Activated CD4-positive, alpha-beta memory T cell treated with anti-CD3 and anti-CD28 coated beads for 36 hours (primary cell): ENCODE measurements around the gene DDX54. TPM values are rescaled to one million over a fixed set of nuclear protein-coding genes. Genes with fewer than 3 reads are reported as not detected.
A peak's percentile ranks its signal among the peaks of the same experiment; 100 is the strongest.

Source experiments
- CTCF ChIA-PET: fragments of 350-600 bp; sonication (Branson Sonifier 250); formaldehyde crosslinking; loops from one replicate; lab custom pipeline; 2021; ENCODE audit warnings: antibody characterized with exemption, inconsistent platforms; lab: Charles Lee
- POLR2A ChIA-PET: fragments of 350-600 bp; sonication (Branson Sonifier 250); formaldehyde crosslinking; loops from one replicate; lab custom pipeline; 2021; ENCODE audit warnings: antibody characterized with exemption; lab: Charles Lee
- DNase-seq: peaks from one replicate; pipeline ENCODE4 v3.0.0-alpha.2; 2020
- H3K27ac Mint-ChIP-seq: one replicate; pipeline ENCODE4 v1.8.0; 2021; ENCODE audit warnings: mixed read lengths
- H3K27me3 Mint-ChIP-seq: one replicate; pipeline ENCODE4 v1.8.0; 2021; ENCODE audit warnings: mixed read lengths
- H3K36me3 Mint-ChIP-seq: one replicate; pipeline ENCODE4 v1.8.0; 2021; ENCODE audit warnings: mixed read lengths
- H3K4me1 Mint-ChIP-seq: one replicate; pipeline ENCODE4 v1.8.0; 2021; ENCODE audit warnings: low read depth, mixed read lengths
- H3K4me3 Mint-ChIP-seq: one replicate; pipeline ENCODE4 v1.8.0; 2021; ENCODE audit warnings: mild to moderate bottlenecking, mixed read lengths
- H3K9me3 Mint-ChIP-seq: one replicate; pipeline ENCODE4 v1.8.0; 2021; ENCODE audit warnings: mixed read lengths
- intact Hi-C: fragments of 100-400 bp; cut with micrococcal nuclease; formaldehyde crosslinking; loops from one replicate; pipeline ENCODE4 v1.15.1; 2023
- total RNA-seq, 2 experiments: library from RNA; stranded (reverse); gene quantifications; one replicate each; pipeline ENCODE4 v1.2.3, GENCODE V29; 2021

Gene DDX54
- total RNA-seq, 2 experiments from 2014 or later = 107 to 109 TPM

GRCh38 chr12:113184900-113185179, 438 bp downstream of the DDX54 start:
- CTCF ChIA-PET = interaction anchor here (0.8 to 3.0 kb wide), 3 partner anchors 11 to 192 kb away, joined by 5 to 18 read pairs (median 7); partner anchors contain the start of gene SLC8B1
- Mint-ChIP-seq H3K27me3 (no peaks in the 10 kb centered on the region), H3K4me3 (peak overlapping the region; percentile 94), H3K36me3 (peaks cover 21% of the 10 kb centered on the region), H3K9me3 (no peaks in the 10 kb centered on the region), H3K27ac (peak overlapping the region; percentile 93), H3K4me1 (peaks cover 24% of the 10 kb centered on the region)
- intact Hi-C loops = loop anchor here (1.0 to 10.0 kb wide), 5 partner anchors 23 to 174 kb away; partner anchors contain the start of genes PLBD2, SLC8B1 and TPCN1
- POLR2A ChIA-PET = interaction anchor here (0.7 to 2.6 kb wide), 9 partner anchors 12 to 245 kb away, joined by 3 to 14 read pairs (median 4); partner anchors contain the start of genes OAS2 and TPCN1
- DNase-seq = peak; percentile 93

DNA sequence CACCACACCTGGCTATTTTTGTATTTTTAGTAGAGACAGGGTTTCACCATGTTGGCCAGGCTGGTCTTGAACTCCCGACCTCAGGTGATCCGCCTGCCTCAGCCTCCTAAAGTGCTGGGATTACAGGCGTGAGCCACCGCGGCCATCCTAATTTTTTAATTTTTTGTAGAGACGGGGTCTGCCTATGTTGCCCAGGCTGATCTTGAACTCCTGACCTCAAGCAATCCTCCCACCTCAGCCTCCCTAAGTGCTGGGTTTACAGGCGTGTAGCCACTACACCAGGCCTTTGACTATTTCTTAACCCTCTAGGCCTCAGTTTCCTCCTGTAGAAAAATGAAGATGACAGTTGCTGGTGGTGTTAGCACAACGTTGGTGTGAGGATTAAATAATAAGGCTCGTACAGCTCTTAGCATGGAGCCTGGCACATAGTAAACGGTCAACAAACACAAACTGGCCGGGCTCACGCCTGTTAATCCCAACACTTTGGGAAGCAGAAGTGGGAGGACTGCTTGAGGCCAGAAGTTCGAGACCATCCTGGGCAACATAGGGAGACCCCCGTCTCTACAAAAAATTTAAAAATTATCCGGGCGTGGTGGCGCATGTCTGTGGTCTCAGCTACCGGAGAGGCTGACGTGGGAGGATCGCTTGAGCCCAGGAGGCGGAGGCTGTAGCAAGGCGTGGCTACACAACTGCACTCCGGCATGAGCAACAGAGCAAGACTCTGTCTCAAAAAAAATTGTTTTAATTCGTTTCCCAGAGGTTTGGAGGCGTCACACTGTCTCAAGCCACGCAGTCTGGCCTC, 979 bp downstream of the DDX54 start:
- no peaks in the 10 kb centered on the region for H3K27me3 Mint-ChIP-seq
- intact Hi-C loops = loop anchor here (1.0 to 10.0 kb wide), 4 partner anchors 37 to 175 kb away; partner anchors contain the start of genes PLBD2, SLC8B1 and TPCN1
- H3K36me3 Mint-ChIP-seq = peaks cover 23% of the 10 kb centered on the region
- POLR2A ChIA-PET = interaction anchor here (1.0 to 2.6 kb wide), 6 partner anchors 24 to 192 kb away, joined by 3 to 14 read pairs (median 4); partner anchors contain the start of genes SLC8B1 and TPCN1
- H3K27ac Mint-ChIP-seq = peak overlapping the region; percentile 93
- H3K4me1 Mint-ChIP-seq = peaks cover 24% of the 10 kb centered on the region
- DNase-seq = no peak
- H3K4me3 Mint-ChIP-seq = peak overlapping the region; percentile 94
- CTCF ChIA-PET = interaction anchor here (0.7 to 3.0 kb wide), 5 partner anchors 11 to 191 kb away, joined by 3 to 18 read pairs (median 5); partner anchors contain the start of gene SLC8B1
- no peaks in the 10 kb centered on the region for H3K9me3 Mint-ChIP-seq

GRCh38 chr12:113183030-113183589, 2.2 kb downstream of the DDX54 start:
- CTCF ChIA-PET = interaction anchor here (1.3 kb wide), 1 partner anchor 30 kb away, joined by 3 read pairs; no protein-coding TSS in a partner anchor
- POLR2A ChIA-PET = interaction anchor here (0.6 to 1.5 kb wide), 2 partner anchors 48 to 124 kb away, joined by 3 read pairs; no protein-coding TSS in a partner anchor

GRCh38 chr12:113181975-113182374, 3.3 kb downstream of the DDX54 start:
- intact Hi-C loops = loop anchor here (10.0 kb wide), 1 partner anchor 153 kb away; the partner anchor contains the start of gene SLC8B1
- Mint-ChIP-seq H3K27ac (no peak overlapping the region), H3K36me3 (peaks cover 40% of the 10 kb centered on the region), H3K4me1 (peaks cover 19% of the 10 kb centered on the region), H3K27me3 (no peaks in the 10 kb centered on the region), H3K4me3 (no peak overlapping the region), H3K9me3 (peaks cover 3% of the 10 kb centered on the region)
- CTCF ChIA-PET = no interaction called here
- no peak for DNase-seq
- POLR2A ChIA-PET = interaction anchor here (0.6 to 1.0 kb wide), 2 partner anchors 42 to 96 kb away, joined by 4 to 8 read pairs; no protein-coding TSS in a partner anchor

More at GRCh38 chr12:113183030-113183589, 2.2 kb downstream of the DDX54 start:
- intact Hi-C loops = loop anchor here (10.0 kb wide), 1 partner anchor 152 kb away; the partner anchor contains the start of gene SLC8B1
- DNase-seq = no peak
- peaks cover 30% of the 10 kb centered on the region for H3K36me3 Mint-ChIP-seq
- H3K27me3 Mint-ChIP-seq = no peaks in the 10 kb centered on the region
- peak overlapping the region; percentile 38 for H3K27ac Mint-ChIP-seq
- no peaks in the 10 kb centered on the region for H3K9me3 Mint-ChIP-seq
- peak overlapping the region; percentile 94 for H3K4me3 Mint-ChIP-seq
- peaks cover 24% of the 10 kb centered on the region for H3K4me1 Mint-ChIP-seq

- Mint-ChIP-seq H3K4me1 (peaks cover 9% of the 10 kb centered on the region), H3K27ac (no peak overlapping the region), H3K36me3 (peaks cover 46% of the 10 kb centered on the region), H3K4me3 (no peak overlapping the region), H3K27me3 (no peaks in the 10 kb centered on the region), H3K9me3 (peaks cover 3% of the 10 kb centered on the region)
- intact Hi-C loops = loop anchor here (10.0 kb wide), 1 partner anchor 154 kb away; the partner anchor contains the start of gene SLC8B1
- no peak for DNase-seq
- ChIA-PET POLR2A (interaction anchor here (0.6 kb wide), 1 partner anchor 107 kb away, joined by 5 read pairs; no protein-coding TSS in a partner anchor), CTCF (interaction anchor here (1.0 kb wide), 1 partner anchor 132 kb away, joined by 3 read pairs; no protein-coding TSS in a partner anchor)
These were observed 4.9 kb downstream of the DDX54 start for GRCh38 chr12:113180333-113180732.

- H3K4me3 Mint-ChIP-seq = no peak overlapping the region
- no peak overlapping the region for H3K27ac Mint-ChIP-seq
- peaks cover 3% of the 10 kb centered on the region for H3K9me3 Mint-ChIP-seq
- intact Hi-C loops = no loop called here
- H3K27me3 Mint-ChIP-seq = no peaks in the 10 kb centered on the region
- peaks cover 52% of the 10 kb centered on the region for H3K36me3 Mint-ChIP-seq
- CTCF ChIA-PET = no interaction called here
- H3K4me1 Mint-ChIP-seq = peaks cover 11% of the 10 kb centered on the region
- DNase-seq = no peak
- POLR2A ChIA-PET = no interaction called here
These were observed 6.3 kb downstream of the DDX54 start for GRCh38 chr12:113179023-113179422.

DNA sequence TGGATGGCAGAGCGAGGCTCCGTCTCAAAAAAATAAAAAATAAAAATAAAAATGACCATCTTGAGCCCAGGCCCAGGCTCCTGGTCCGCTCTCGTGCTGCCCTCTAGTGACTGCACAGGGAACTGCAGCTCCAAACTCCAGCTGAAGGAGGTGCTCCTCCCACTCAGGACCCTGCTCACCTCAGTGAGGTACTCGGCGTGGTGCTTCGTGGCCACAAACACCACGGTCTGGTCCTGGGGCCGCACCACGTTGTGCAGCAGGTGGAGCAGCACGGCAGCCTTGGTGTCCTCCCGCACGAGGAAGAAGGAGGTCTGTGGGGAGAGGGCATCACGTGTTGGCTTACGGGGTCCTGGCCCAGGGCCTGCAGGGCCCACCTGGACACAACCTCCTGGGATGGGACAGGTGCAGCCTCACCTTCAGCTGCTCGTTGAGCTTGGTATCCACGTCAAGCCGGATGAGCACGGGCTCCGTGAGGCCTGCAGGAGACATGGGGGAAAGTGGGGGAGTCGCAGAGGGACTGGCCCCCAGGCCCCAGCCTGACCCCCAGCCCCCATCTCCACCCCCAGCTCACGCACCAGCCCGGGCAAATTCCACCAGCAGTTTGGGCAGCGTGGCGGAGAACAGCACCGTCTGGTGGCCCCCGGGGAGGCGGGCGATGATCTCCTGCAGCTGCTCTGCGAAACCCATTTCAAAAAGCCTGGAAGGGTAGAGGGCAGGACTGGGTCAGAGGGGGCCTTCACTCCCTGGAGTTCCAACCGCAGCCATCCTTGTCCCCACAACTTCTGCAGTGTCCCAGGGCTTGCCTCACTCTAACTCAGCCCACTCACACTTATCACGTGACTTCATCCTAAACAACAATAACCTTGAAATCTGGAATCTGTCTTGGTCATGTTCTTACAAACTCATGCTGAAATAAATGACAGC, 10.6 kb downstream of the DDX54 start:
- peak; percentile 84 for DNase-seq
- Mint-ChIP-seq H3K27ac (no peak overlapping the region), H3K4me1 (peaks cover 2% of the 10 kb centered on the region), H3K4me3 (no peak overlapping the region), H3K9me3 (peaks cover 3% of the 10 kb centered on the region), H3K36me3 (peaks cover 73% of the 10 kb centered on the region), H3K27me3 (no peaks in the 10 kb centered on the region)
- ChIA-PET POLR2A (interaction anchor here (1.5 kb wide), 1 partner anchor 21 kb away, joined by 6 read pairs; no protein-coding TSS in a partner anchor), CTCF (interaction anchor here (0.6 to 6.3 kb wide), 38 partner anchors 9 to 1762 kb away, joined by 3 to 60 read pairs (median 4); partner anchors contain the start of genes DDX54, OAS2 and RITA1)
- intact Hi-C loops = loop anchor here (1.0 kb wide), 1 partner anchor 125 kb away; no protein-coding TSS in a partner anchor

DNA sequence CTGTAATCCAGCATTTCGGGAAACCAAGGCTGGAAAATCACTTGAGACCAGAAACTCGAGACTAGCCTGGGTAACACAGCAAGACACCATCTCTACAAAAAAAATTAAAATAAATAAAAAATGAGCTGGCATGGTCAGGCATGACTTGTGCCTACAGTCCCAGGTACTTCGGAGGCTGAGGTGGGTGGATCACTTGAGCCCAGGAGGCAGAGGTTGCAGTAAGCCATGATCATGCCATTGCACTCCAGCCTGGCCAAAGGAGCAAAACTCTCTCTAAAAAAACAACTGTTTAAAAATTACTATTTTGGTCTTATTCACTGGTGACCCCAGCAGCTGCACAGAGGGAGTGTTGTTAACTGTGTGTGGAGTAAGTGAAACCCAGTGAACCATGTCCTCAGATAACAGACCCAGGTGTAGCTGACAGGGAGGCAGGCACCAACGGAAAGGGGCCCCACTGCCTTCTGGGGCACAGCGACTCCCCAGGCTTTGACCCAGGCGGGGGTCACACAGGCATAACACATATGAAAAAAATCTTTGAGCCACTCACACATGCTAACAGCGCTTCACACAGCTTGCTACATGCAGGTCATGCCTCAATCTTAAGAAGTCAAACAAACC, 12.1 kb downstream of the DDX54 start:
- intact Hi-C loops = no loop called here
- Mint-ChIP-seq H3K27ac (no peak overlapping the region), H3K4me3 (no peak overlapping the region), H3K27me3 (no peaks in the 10 kb centered on the region), H3K36me3 (peaks cover 64% of the 10 kb centered on the region), H3K9me3 (peaks cover 3% of the 10 kb centered on the region), H3K4me1 (peaks cover 2% of the 10 kb centered on the region)
- DNase-seq = no peak
- ChIA-PET POLR2A (interaction anchor here (1.4 kb wide), 1 partner anchor 20 kb away, joined by 3 read pairs; no protein-coding TSS in a partner anchor), CTCF (interaction anchor here (0.6 to 6.3 kb wide), 16 partner anchors 8 to 180 kb away, joined by 3 to 60 read pairs (median 6); partner anchors contain the start of genes DDX54 and RITA1)

GRCh38 chr12:113172185-113172584, 13.1 kb downstream of the DDX54 start:
- DNase-seq = no peak
- Mint-ChIP-seq H3K4me1 (peaks cover 2% of the 10 kb centered on the region), H3K27me3 (no peaks in the 10 kb centered on the region), H3K4me3 (no peak overlapping the region), H3K27ac (no peak overlapping the region), H3K9me3 (peaks cover under 1% of the 10 kb centered on the region), H3K36me3 (peaks cover 54% of the 10 kb centered on the region)
- intact Hi-C loops = no loop called here
- ChIA-PET CTCF (interaction anchor here (0.9 to 6.3 kb wide), 9 partner anchors 10 to 253 kb away, joined by 3 to 60 read pairs (median 5); no protein-coding TSS in a partner anchor), POLR2A (interaction anchor here (1.4 kb wide), 1 partner anchor 19 kb away, joined by 3 read pairs; no protein-coding TSS in a partner anchor)

- no peak for DNase-seq
- H3K36me3 Mint-ChIP-seq = peaks cover 51% of the 10 kb centered on the region
- H3K9me3 Mint-ChIP-seq = no peaks in the 10 kb centered on the region
- H3K4me3 Mint-ChIP-seq = no peak overlapping the region
- no peaks in the 10 kb centered on the region for H3K27me3 Mint-ChIP-seq
- intact Hi-C loops = no loop called here
- H3K27ac Mint-ChIP-seq = no peak overlapping the region
- ChIA-PET CTCF (interaction anchor here (1.5 to 6.3 kb wide), 4 partner anchors 10 to 178 kb away, joined by 4 to 60 read pairs (median 8); no protein-coding TSS in a partner anchor), POLR2A (no interaction called here)
- H3K4me1 Mint-ChIP-seq = peaks cover 2% of the 10 kb centered on the region
These were observed 13.7 kb downstream of the DDX54 start for GRCh38 chr12:113171543-113171942.
